ENCODE measurements around the gene PIP5KL1.
"Not testable (repeated sequence)": the region's sequence is repeated elsewhere in the genome, so short reads cannot be mapped to it uniquely, and the experiment has no call there.

PIP5KL1 gene

GRCh38 chr9:127892831-127893230, 37.7 kb downstream of the PIP5KL1 start:
- TF ChIP-seq POU2F2 (IDR thresholded peaks at IDR 0.05; ENCODE audit: low read depth, low read length) (no peak), POLR2AphosphoS5 (IDR thresholded peaks at IDR 0.05; ENCODE audit: low read depth, low read length) (no peak), PAX5 (IDR thresholded peaks at IDR 0.05; ENCODE audit: insufficient read depth, low read length, severe bottlenecking) (no peak), TAF1 (IDR thresholded peaks at IDR 0.05; ENCODE audit: low read depth, low read length) (no peak), POLR2A (IDR thresholded peaks at IDR 0.05; ENCODE audit: low read depth, low read length) (no peak), SPI1 (IDR thresholded peaks at IDR 0.05; ENCODE audit: low read depth, low read length) (no peak)
- no peak for FAIRE-seq
- no peak for DNase-seq (ENCODE audit: insufficient read length, low spot score)

GRCh38 chr9:127890053-127890452, 40.5 kb downstream of the PIP5KL1 start:
- no peak for TF ChIP-seq POLR2AphosphoS5 (IDR thresholded peaks at IDR 0.05; ENCODE audit: low read depth, low read length)
- TF ChIP-seq POLR2A (IDR thresholded peaks at IDR 0.05; ENCODE audit: low read depth, low read length) = no peak
- no peak for TF ChIP-seq PAX5 (IDR thresholded peaks at IDR 0.05; ENCODE audit: insufficient read depth, low read length, severe bottlenecking)
- no peak for TF ChIP-seq SPI1 (IDR thresholded peaks at IDR 0.05; ENCODE audit: low read depth, low read length)
- no peak for TF ChIP-seq POU2F2 (IDR thresholded peaks at IDR 0.05; ENCODE audit: low read depth, low read length)
- TF ChIP-seq TAF1 (IDR thresholded peaks at IDR 0.05; ENCODE audit: low read depth, low read length) = no peak
- no peak for DNase-seq (ENCODE audit: insufficient read length, low spot score)
- FAIRE-seq = no peak

DNA sequence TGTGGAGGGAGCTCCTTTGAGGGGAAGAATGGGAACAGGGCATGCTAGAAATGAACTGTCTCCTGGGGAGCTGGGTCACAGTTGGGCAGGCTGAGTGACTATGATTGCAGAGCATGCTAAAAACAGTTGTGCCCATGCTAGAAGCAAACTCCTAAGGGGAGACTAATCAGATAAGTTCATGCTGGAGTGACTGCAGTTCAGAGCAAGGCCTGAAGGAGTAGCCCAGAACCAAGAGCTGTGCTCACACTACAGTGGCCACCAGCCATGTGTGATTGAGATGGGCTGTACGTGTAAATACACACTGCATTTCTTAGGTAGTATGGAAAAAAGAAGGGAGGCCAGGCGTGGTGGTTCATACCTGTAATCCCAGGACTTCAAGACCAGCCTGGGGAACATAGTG, 42.8 kb downstream of the PIP5KL1 start:
- TF ChIP-seq POU2F2 (IDR thresholded peaks at IDR 0.05; ENCODE audit: low read depth, low read length) (no peak), PAX5 (IDR thresholded peaks at IDR 0.05; ENCODE audit: insufficient read depth, low read length, severe bottlenecking) (no peak), SPI1 (IDR thresholded peaks at IDR 0.05; ENCODE audit: low read depth, low read length) (no peak), TAF1 (IDR thresholded peaks at IDR 0.05; ENCODE audit: low read depth, low read length) (no peak), POLR2A (IDR thresholded peaks at IDR 0.05; ENCODE audit: low read depth, low read length) (no peak), POLR2AphosphoS5 (IDR thresholded peaks at IDR 0.05; ENCODE audit: low read depth, low read length) (no peak)
- DNase-seq (ENCODE audit: insufficient read length, low spot score) = no peak
- peak; percentile 76 for FAIRE-seq

GRCh38 chr9:127886401-127886972, 44.1 kb downstream of the PIP5KL1 start:
- FAIRE-seq (peak; percentile 28), DNase-seq (ENCODE audit: insufficient read length, low spot score) (no peak)
- TF ChIP-seq SPI1 (IDR thresholded peaks at IDR 0.05; ENCODE audit: low read depth, low read length) (no peak), POU2F2 (IDR thresholded peaks at IDR 0.05; ENCODE audit: low read depth, low read length) (no peak), POLR2AphosphoS5 (IDR thresholded peaks at IDR 0.05; ENCODE audit: low read depth, low read length) (no peak), TAF1 (IDR thresholded peaks at IDR 0.05; ENCODE audit: low read depth, low read length) (no peak), POLR2A (IDR thresholded peaks at IDR 0.05; ENCODE audit: low read depth, low read length) (no peak), PAX5 (IDR thresholded peaks at IDR 0.05; ENCODE audit: insufficient read depth, low read length, severe bottlenecking) (no peak)

DNA sequence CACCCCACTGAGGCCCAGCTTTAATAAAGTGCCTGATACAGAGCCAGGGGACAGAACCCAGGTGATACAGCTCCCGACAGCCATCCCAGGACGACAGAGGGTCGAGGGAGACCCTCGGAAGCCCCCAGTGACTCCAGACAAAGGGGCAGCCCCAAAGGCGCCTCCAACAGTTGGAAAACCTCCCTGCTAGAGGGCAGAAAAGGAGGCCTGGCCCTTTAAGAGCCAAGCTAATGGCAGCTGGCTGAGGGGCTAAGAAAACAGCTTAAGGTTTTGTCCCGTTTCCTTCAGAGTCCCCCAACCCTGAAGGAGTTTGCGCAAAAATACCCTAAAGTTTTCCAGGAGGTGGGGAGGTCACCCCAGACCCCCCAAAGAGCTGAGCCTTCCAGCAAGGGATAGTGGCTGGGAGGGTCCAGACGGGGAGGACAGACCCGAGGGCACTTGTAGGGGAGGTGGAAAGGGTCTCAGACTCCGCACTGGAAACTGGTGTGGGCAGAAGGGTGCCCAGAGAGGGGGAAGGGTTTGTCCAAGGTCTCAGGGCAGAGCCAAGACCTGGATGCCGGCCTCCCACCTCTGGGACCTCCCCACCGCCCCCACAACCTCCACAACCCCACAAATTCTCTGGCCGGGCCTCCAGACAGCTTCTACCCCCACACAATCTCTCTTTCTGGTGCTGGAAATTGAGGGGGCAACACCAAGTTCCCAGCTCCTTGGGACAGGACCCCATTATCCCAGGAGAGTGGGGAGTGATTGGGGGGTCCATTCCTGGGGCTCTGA, 44.9 kb downstream of the PIP5KL1 start:
- FAIRE-seq (no peak), DNase-seq (ENCODE audit: insufficient read length, low spot score) (no peak)
- TF ChIP-seq SPI1 (IDR thresholded peaks at IDR 0.05; ENCODE audit: low read depth, low read length) = no peak
- no peak for TF ChIP-seq POLR2A (IDR thresholded peaks at IDR 0.05; ENCODE audit: low read depth, low read length)

GRCh38 chr9:127884976-127885490, 45.5 kb downstream of the PIP5KL1 start:
- TF ChIP-seq POLR2A (IDR thresholded peaks at IDR 0.05; ENCODE audit: low read depth, low read length) = no peak
- no peak for TF ChIP-seq TAF1 (IDR thresholded peaks at IDR 0.05; ENCODE audit: low read depth, low read length)
- no peak for TF ChIP-seq SPI1 (IDR thresholded peaks at IDR 0.05; ENCODE audit: low read depth, low read length)
- TF ChIP-seq PAX5 (IDR thresholded peaks at IDR 0.05; ENCODE audit: insufficient read depth, low read length, severe bottlenecking) = no peak
- TF ChIP-seq POU2F2 (IDR thresholded peaks at IDR 0.05; ENCODE audit: low read depth, low read length) = no peak
- no peak for TF ChIP-seq POLR2AphosphoS5 (IDR thresholded peaks at IDR 0.05; ENCODE audit: low read depth, low read length)
- DNase-seq (ENCODE audit: insufficient read length, low spot score) (no peak), FAIRE-seq (no peak)

DNA sequence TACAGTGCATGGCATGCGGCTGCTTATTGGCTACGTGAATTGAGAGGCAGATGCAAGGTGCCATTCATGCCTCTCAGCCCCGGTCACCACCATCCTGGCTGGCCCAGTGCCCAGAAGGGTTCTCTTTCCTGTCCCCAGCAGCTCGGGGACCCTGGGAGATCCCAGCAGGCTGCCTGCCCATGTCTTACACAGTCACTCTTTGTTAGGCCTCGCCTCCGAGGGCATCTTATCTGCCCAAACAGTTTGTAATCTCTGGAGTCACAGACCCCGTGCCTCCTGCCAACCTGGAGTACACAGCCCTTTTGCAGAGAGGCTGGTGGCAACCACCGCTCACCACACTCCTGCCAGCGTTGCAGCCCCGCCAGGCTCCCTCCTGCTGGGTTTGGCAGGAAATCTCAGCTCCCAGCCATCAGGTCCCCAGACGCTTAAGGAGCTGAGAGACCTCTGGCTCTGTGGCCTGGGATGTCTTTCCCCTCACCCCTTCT, 46.1 kb downstream of the PIP5KL1 start:
- DNase-seq (ENCODE audit: insufficient read length, low spot score) (no peak), FAIRE-seq (no peak)
- no peak for TF ChIP-seq PAX5 (IDR thresholded peaks at IDR 0.05; ENCODE audit: insufficient read depth, low read length, severe bottlenecking)
- no peak for TF ChIP-seq POLR2A (IDR thresholded peaks at IDR 0.05; ENCODE audit: low read depth, low read length)
- TF ChIP-seq POU2F2 (IDR thresholded peaks at IDR 0.05; ENCODE audit: low read depth, low read length) = no peak
- no peak for TF ChIP-seq TAF1 (IDR thresholded peaks at IDR 0.05; ENCODE audit: low read depth, low read length)
- no peak for TF ChIP-seq POLR2AphosphoS5 (IDR thresholded peaks at IDR 0.05; ENCODE audit: low read depth, low read length)
- TF ChIP-seq SPI1 (IDR thresholded peaks at IDR 0.05; ENCODE audit: low read depth, low read length) = no peak

GRCh38 chr9:127883959-127884358, 46.6 kb downstream of the PIP5KL1 start:
- TF ChIP-seq POLR2A (IDR thresholded peaks at IDR 0.05; ENCODE audit: low read depth, low read length) (no peak), POU2F2 (IDR thresholded peaks at IDR 0.05; ENCODE audit: low read depth, low read length) (no peak), SPI1 (IDR thresholded peaks at IDR 0.05; ENCODE audit: low read depth, low read length) (no peak), POLR2AphosphoS5 (IDR thresholded peaks at IDR 0.05; ENCODE audit: low read depth, low read length) (no peak), TAF1 (IDR thresholded peaks at IDR 0.05; ENCODE audit: low read depth, low read length) (no peak), PAX5 (IDR thresholded peaks at IDR 0.05; ENCODE audit: insufficient read depth, low read length, severe bottlenecking) (no peak)
- no peak for DNase-seq (ENCODE audit: insufficient read length, low spot score)

DNA sequence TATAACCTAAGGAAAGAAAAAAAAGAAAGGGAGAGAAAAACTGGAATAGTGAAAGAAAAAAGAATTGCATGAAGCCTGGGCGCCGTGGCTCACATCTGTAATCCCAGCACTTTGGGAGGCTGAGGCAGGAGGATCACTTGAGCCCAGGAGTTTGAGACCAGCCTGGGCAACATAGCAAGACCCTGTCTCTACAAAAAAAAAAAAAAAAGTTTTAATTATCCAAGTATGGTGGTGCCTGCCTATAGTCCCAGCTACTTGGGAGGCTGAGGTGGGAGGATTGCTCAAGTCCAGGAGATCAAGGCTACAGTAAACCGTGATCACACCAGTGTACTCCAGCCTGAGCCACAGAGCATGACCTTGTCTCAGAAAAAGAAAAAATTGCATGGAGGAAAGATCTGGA, 48.9 kb downstream of the PIP5KL1 start:
- not testable (repeated sequence) for FAIRE-seq

More at GRCh38 chr9:127883959-127884358, 46.6 kb downstream of the PIP5KL1 start:
- FAIRE-seq = no peak

More for the DNA sequence above, 48.9 kb downstream of the PIP5KL1 start:
- DNase-seq (ENCODE audit: insufficient read length, low spot score) = not testable (repeated sequence)
